ENCODE results near the gene PRUNE2. TPM values are rescaled to one million over a fixed set of nuclear protein-coding genes. Genes with fewer than 3 reads are reported as not detected.
A peak's percentile ranks its signal among the peaks of the same experiment; 100 is the strongest.

The PRUNE2 gene
- total and polyA plus RNA-seq, 9 of the 15 experiments (the other 6 are each of a cell fraction or from before 2014, with no cell fraction given): 0.05 to 0.45 (median 0.18) TPM; not detected in 1

DNA sequence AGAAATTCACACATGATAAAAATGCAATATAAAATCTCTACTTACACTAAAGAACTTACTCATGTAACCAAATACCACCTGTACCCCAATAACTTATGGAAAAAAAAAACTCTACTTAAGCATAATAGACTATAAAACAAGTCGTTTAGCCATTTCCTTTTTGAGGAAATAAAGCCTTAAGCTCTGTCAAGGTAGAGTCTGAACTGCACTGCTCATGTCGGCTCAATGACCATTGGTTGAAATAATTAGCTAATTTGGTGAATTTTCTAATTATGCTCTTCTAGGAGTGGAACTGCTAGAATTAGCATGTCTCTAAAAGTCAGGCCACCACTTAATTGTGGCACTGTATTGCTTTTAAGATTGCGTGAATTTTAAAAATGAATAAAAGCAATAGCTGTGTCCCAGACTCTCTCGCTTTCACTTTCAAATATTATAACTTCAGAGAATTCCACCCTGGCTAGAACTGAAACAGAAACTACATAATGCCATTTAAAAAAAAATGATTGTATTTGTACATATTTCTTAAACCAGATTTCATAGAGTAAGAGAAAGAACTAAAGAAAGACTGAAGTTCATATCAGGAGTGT lies 254.7 kb downstream of the PRUNE2 start:
- no peaks in the 10 kb centered on the region for H3K36me3 ChIP-seq (ENCODE audit: control insufficient read depth, insufficient read depth, low read length)
- H3K9me3 ChIP-seq (replicated peaks; ENCODE audit: control insufficient read depth, insufficient read depth, low read depth, low read length): no peaks in the 10 kb centered on the region
- no peak overlapping the region for H3K9ac ChIP-seq (ENCODE audit: insufficient read depth in 1 of 2, low read depth in 2 of 2, low read length in 2 of 2)
- ATAC-seq (no peak), FAIRE-seq (no peak), DNase-seq (ENCODE audit: extremely low read depth in 1 of 4, low spot score in 3 of 4) (no peak)
- peaks cover 0 to 16% of the 10 kb centered on the region in 2 experiments; a peak in 3 of 5 replicates for H3K4me1 ChIP-seq (replicated peaks in 1 of 2; ENCODE audit: control insufficient read depth in 2 of 2, insufficient read depth in 2 of 2, low read length in 2 of 2)
- in situ Hi-C loops (cut with MboI) (no loop called here), intact Hi-C loops (cut with micrococcal nuclease) (no loop called here)
- no peaks in the 10 kb centered on the region for H3K79me2 ChIP-seq (ENCODE audit: control insufficient read depth, insufficient read depth, low read length)
- no peak overlapping the region for H3K4me3 ChIP-seq
- BruUV-seq (replicated peaks): no TSS peak
- CTCF ChIA-PET (ENCODE audit: low intra/inter-chr PET ratio): no interaction called here
- H3K4me2 ChIP-seq (ENCODE audit: insufficient read depth, low read length): no peak overlapping the region
- WGBS (ENCODE audit: insufficient coverage, low coverage, missing lambda C conversion rate): 31% methylated on average over 4 of the region's 4 CpGs
- H3K9me1 ChIP-seq (ENCODE audit: control insufficient read depth, insufficient read depth, low read length): no peaks in the 10 kb centered on the region
- H4K20me1 ChIP-seq (replicated peaks; ENCODE audit: control insufficient read depth, insufficient read depth, low read length): no peaks in the 10 kb centered on the region
- no peak overlapping the region for H3K27ac ChIP-seq (ENCODE audit: extremely low read depth, low read depth, low read length)
- no peaks in the 10 kb centered on the region for H3K27me3 ChIP-seq (ENCODE audit: control insufficient read depth in 2 of 2, insufficient read depth in 2 of 2, low read length in 2 of 2)
- 0 out of 2 replicates have a peak overlapping the region, but pooled peaks have one; percentile 27 for H2AFZ ChIP-seq (ENCODE audit: low read depth, low read length)
- POLR2A ChIA-PET: interaction anchor here (1.0 kb wide), 1 partner anchor 17 kb away, joined by 4 read pairs; no protein-coding TSS in a partner anchor
- no peak for TF ChIP-seq C11orf30 (IDR thresholded peaks at IDR 0.05; ENCODE audit: low read depth)
- TF ChIP-seq, protein P1, sequence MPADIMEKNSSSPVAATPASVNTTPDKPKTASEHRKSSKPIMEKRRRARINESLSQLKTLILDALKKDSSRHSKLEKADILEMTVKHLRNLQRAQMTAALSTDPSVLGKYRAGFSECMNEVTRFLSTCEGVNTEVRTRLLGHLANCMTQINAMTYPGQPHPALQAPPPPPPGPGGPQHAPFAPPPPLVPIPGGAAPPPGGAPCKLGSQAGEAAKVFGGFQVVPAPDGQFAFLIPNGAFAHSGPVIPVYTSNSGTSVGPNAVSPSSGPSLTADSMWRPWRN (IDR thresholded peaks at IDR 0.05; ENCODE audit: low read depth): no peak
- TF ChIP-seq L3MBTL2 (IDR thresholded peaks at IDR 0.05): no peak
- TF ChIP-seq, protein P2, sequence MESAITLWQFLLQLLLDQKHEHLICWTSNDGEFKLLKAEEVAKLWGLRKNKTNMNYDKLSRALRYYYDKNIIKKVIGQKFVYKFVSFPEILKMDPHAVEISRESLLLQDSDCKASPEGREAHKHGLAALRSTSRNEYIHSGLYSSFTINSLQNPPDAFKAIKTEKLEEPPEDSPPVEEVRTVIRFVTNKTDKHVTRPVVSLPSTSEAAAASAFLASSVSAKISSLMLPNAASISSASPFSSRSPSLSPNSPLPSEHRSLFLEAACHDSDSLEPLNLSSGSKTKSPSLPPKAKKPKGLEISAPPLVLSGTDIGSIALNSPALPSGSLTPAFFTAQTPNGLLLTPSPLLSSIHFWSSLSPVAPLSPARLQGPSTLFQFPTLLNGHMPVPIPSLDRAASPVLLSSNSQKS (CRISPR knock-in tag; IDR thresholded peaks at IDR 0.05): no peak
- TF ChIP-seq ETV1 (tag; conservative IDR thresholded peaks at IDR 0.05; ENCODE audit: low read depth): no peak
- no peak for TF ChIP-seq BHLHE40 (IDR thresholded peaks at IDR 0.05; ENCODE audit: low read length)
- TF ChIP-seq RFX5 (IDR thresholded peaks at IDR 0.05; ENCODE audit: low read depth, low read length): no peak
- TF ChIP-seq, protein P3, sequence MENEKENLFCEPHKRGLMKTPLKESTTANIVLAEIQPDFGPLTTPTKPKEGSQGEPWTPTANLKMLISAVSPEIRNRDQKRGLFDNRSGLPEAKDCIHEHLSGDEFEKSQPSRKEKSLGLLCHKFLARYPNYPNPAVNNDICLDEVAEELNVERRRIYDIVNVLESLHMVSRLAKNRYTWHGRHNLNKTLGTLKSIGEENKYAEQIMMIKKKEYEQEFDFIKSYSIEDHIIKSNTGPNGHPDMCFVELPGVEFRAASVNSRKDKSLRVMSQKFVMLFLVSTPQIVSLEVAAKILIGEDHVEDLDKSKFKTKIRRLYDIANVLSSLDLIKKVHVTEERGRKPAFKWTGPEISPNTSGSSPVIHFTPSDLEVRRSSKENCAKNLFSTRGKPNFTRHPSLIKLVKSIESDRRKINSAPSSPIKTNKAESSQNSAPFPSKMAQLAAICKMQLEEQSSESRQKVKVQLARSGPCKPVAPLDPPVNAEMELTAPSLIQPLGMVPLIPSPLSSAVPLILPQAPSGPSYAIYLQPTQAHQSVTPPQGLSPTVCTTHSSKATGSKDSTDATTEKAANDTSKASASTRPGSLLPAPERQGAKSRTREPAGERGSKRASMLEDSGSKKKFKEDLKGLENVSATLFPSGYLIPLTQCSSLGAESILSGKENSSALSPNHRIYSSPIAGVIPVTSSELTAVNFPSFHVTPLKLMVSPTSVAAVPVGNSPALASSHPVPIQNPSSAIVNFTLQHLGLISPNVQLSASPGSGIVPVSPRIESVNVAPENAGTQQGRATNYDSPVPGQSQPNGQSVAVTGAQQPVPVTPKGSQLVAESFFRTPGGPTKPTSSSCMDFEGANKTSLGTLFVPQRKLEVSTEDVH (IDR thresholded peaks at IDR 0.05; ENCODE audit: low read depth, partially characterized antibody): no peak
- TF ChIP-seq RNF2 (IDR thresholded peaks at IDR 0.05): no peak
- TF ChIP-seq PHF8 (IDR thresholded peaks at IDR 0.05; ENCODE audit: borderline replicate concordance, low read length): no peak
- TF ChIP-seq, protein P4, sequence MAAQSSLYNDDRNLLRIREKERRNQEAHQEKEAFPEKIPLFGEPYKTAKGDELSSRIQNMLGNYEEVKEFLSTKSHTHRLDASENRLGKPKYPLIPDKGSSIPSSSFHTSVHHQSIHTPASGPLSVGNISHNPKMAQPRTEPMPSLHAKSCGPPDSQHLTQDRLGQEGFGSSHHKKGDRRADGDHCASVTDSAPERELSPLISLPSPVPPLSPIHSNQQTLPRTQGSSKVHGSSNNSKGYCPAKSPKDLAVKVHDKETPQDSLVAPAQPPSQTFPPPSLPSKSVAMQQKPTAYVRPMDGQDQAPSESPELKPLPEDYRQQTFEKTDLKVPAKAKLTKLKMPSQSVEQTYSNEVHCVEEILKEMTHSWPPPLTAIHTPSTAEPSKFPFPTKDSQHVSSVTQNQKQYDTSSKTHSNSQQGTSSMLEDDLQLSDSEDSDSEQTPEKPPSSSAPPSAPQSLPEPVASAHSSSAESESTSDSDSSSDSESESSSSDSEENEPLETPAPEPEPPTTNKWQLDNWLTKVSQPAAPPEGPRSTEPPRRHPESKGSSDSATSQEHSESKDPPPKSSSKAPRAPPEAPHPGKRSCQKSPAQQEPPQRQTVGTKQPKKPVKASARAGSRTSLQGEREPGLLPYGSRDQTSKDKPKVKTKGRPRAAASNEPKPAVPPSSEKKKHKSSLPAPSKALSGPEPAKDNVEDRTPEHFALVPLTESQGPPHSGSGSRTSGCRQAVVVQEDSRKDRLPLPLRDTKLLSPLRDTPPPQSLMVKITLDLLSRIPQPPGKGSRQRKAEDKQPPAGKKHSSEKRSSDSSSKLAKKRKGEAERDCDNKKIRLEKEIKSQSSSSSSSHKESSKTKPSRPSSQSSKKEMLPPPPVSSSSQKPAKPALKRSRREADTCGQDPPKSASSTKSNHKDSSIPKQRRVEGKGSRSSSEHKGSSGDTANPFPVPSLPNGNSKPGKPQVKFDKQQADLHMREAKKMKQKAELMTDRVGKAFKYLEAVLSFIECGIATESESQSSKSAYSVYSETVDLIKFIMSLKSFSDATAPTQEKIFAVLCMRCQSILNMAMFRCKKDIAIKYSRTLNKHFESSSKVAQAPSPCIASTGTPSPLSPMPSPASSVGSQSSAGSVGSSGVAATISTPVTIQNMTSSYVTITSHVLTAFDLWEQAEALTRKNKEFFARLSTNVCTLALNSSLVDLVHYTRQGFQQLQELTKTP (IDR thresholded peaks at IDR 0.05; ENCODE audit: low read depth in 1 of 2, partially characterized antibody in 2 of 2): no peak
- no peak for TF ChIP-seq ATF1 (CRISPR knock-in tag; IDR thresholded peaks at IDR 0.05)
- TF ChIP-seq ATF1 (tag; IDR thresholded peaks at IDR 0.05): no peak
- TF ChIP-seq MIER1 (IDR thresholded peaks at IDR 0.05; ENCODE audit: low read depth): no peak
- no peak for TF ChIP-seq HDAC2 (IDR thresholded peaks at IDR 0.05)
- TF ChIP-seq XRCC5 (IDR thresholded peaks at IDR 0.05; ENCODE audit: low read depth, low read length): no peak

All from K562 (cell line).